ENCODE measurements around the gene ETV1.

ETV1 gene

DNA sequence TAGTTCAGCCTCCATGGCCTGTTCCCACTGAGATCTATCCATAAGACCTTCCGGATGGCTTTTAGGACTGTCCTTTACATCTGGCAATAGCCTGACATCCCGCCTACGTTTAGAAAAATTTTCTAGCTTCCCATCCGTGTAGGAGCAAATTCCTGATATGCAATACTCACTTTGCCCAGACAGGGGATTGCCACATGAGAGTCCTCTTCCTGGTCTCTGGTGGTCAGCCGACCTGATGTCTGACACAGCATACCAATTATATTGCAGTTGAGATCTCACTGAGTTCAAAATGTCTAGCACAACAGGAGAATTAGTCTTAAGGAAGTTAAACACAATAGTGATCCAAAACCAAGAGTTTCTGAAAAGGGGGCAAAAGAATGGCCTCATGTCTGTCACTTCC lies 9.4 kb upstream of the ETV1 start:
- Mint-ChIP-seq H3K4me1 (no peaks in the 10 kb centered on the region), H3K36me3 (ENCODE audit: insufficient read depth) (no peaks in the 10 kb centered on the region), H3K4me3 (no peak overlapping the region), H3K27ac (ENCODE audit: low read depth) (no peak overlapping the region), H3K9me3 (no peaks in the 10 kb centered on the region), H3K27me3 (peaks cover 11% of the 10 kb centered on the region)
- no peak for DNase-seq (ENCODE audit: low spot score in 2 of 2)
- no peak for ATAC-seq (replicated peaks; ENCODE audit: extremely low read depth, poor library complexity, severe bottlenecking)

DNA sequence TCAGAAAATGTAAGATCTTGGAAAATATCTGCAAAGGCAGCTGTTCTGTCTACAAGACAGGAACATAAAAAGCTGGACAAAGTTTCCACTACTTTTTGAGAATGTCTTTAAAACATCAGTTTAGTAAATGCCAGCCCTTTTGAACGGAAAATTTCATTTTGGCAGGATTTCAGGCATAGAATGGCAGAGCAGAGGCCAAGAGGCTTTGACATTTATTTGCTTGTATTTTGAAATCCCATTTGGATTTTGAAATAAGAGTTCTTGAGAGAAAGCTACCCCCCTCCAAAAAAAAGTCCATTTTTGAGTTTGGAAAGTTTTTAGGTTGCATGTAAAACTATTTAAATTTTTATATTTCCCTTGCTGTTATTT lies 3.1 kb upstream of the ETV1 start:
- no peaks in the 10 kb centered on the region for H3K9me3 Mint-ChIP-seq
- no peaks in the 10 kb centered on the region for H3K36me3 Mint-ChIP-seq (ENCODE audit: insufficient read depth)
- H3K27me3 Mint-ChIP-seq, result peaks cover 11% of the 10 kb centered on the region
- H3K27ac Mint-ChIP-seq (ENCODE audit: low read depth), result no peak overlapping the region
- ATAC-seq (replicated peaks; ENCODE audit: extremely low read depth, poor library complexity, severe bottlenecking) (no peak), DNase-seq (ENCODE audit: low spot score in 2 of 2) (no peak)
- H3K4me3 Mint-ChIP-seq, result no peak overlapping the region
- H3K4me1 Mint-ChIP-seq, result no peaks in the 10 kb centered on the region

DNA sequence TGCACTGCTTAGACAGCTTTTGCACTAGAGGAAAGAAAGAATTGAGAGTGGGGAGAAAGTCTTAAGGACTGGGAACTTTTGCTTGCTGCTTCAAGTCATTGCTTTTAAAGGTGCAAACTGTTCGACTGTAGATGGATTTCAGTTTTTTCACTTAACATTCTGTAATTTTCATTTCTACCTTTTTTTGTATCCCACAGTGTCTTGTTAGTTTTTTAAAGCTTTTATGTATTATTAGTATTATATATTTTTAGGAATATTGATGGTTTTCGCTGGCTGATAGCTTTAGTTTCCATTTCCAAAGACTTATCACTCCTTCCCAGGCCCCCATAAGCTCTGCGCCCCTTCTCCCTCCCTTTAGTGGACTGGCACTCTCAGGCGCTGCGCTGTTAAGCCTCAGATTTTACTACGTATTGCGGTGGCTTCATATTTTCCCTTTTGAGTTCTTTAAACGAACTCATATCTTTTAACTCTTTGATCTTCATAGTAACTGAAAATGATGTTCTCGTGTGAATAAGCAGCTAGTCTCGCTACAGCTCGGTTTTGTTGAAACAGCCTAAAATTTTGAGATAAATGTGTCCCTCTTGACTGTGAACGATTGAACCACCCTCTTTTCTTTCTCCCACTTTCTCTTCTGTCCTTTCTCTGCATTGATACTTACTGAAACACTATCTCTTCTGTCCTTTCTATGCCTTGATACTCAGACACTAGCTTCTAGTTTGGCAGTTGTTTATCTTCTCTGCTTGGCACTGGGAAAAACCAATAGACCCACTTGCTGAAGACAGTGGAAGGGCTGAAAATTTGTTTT lies 2.5 kb upstream of the ETV1 start:
- Mint-ChIP-seq H3K27ac (ENCODE audit: low read depth) (no peak overlapping the region), H3K36me3 (ENCODE audit: insufficient read depth) (no peaks in the 10 kb centered on the region), H3K4me3 (no peak overlapping the region), H3K9me3 (no peaks in the 10 kb centered on the region), H3K4me1 (no peaks in the 10 kb centered on the region), H3K27me3 (peaks cover 11% of the 10 kb centered on the region)
- DNase-seq (ENCODE audit: low spot score in 2 of 2) (no peak), ATAC-seq (replicated peaks; ENCODE audit: extremely low read depth, poor library complexity, severe bottlenecking) (no peak)

DNA sequence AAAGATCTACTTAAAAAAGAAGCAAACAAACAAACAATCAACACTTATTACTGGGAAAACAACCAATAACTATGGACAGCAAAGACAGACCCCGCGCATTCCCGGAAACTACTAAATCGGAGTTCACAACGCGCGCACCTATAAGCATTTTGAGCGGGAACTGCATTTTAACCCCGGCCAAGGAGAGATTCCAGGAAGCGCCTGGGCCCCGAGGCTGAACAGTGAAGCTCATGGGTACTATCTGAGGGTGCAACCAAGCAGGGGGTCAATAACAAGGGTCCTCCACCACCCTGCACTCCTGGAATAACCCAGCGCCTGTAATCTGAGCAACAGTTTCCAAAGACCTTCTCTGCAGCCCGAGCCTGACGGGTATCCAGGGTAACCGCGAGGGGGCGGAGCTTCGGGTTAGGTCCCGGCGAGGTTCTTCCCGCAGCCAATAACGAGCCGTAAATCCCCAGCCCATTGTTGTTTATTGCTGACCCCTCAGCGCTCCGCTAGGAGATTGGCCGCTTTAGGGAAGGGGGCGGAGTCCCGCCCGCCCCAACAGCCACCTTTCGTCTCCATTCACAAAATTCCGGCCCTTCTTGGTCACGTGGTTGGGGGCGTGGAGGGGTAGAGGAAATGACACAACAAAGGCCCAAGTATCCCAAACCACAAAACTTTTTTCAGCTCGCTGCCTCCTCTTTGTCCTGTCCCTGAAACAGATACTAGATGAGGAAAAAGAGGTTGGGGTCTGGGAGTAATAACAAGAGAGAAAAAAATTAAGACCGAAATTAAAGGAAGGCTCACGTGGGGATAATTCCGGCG lies 1.7 kb upstream of the ETV1 start:
- no peaks in the 10 kb centered on the region for H3K36me3 Mint-ChIP-seq (ENCODE audit: insufficient read depth)
- no peak overlapping the region for H3K27ac Mint-ChIP-seq (ENCODE audit: low read depth)
- no peaks in the 10 kb centered on the region for H3K4me1 Mint-ChIP-seq
- no peak overlapping the region for H3K4me3 Mint-ChIP-seq
- ATAC-seq (replicated peaks; ENCODE audit: extremely low read depth, poor library complexity, severe bottlenecking), result peak; percentile 26
- H3K27me3 Mint-ChIP-seq, result peaks cover 7% of the 10 kb centered on the region
- peak in 1 of 2 donors; percentile 17 for DNase-seq (ENCODE audit: low spot score in 2 of 2)
- H3K9me3 Mint-ChIP-seq, result no peaks in the 10 kb centered on the region

DNA sequence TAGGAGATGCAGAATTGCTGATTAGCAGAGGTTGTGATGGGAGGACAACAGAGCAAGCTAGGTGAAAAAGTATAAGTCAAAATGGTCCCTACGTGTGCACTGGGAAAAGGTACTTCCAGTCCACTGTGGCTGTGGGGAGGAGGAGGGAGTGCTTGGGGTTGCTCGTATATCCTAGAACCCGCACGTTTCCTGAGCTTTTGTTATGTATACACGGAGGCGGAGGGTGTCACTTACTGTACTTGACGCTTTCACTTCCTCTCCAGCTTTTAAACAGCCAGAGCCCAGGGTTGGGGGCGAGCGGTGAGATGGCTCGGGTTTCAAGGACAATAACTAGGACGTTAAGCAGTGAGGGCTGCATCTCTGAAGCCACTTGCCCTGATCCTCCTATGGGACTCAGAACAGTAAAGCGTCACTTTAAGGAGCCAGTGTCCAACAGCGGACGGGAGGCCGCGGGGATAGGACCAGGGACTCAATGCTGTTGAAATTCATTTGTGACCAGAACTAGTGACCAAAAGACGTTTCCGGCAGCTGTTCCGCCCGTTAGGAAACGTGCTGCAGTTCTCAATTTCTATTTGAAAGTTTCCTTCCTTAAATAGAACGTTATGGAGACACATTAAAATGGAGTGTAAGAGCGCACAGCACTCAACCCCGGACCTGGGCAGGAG lies 985 bp upstream of the ETV1 start:
- Mint-ChIP-seq H3K27me3 (peaks cover 10% of the 10 kb centered on the region), H3K9me3 (no peaks in the 10 kb centered on the region), H3K4me3 (no peak overlapping the region), H3K4me1 (no peaks in the 10 kb centered on the region), H3K36me3 (ENCODE audit: insufficient read depth) (no peaks in the 10 kb centered on the region), H3K27ac (ENCODE audit: low read depth) (no peak overlapping the region)
- ATAC-seq (replicated peaks; ENCODE audit: extremely low read depth, poor library complexity, severe bottlenecking) (peak; percentile 68), DNase-seq (ENCODE audit: low spot score in 2 of 2) (no peak)

DNA sequence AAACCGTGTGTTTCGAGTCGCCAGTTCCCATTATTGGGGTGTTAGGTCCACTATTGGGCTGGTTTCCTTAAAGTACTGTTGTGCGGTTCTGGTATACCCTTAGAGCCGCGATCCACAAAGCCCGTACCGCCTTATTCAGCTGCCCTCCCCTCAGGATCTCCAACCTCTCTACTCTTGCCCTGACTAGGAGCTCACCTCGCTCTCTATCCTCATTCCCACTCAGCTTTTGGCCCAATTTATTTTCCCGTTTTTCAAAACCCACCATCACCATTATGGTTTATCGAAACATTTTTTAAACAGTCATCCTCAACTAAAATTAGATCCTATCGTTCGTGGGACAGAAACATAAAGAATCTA lies 461 bp upstream of the ETV1 start:
- no peak for DNase-seq (ENCODE audit: low spot score in 2 of 2)
- Mint-ChIP-seq H3K9me3 (no peaks in the 10 kb centered on the region), H3K27me3 (peaks cover 15% of the 10 kb centered on the region), H3K27ac (ENCODE audit: low read depth) (no peak overlapping the region), H3K4me1 (no peaks in the 10 kb centered on the region), H3K36me3 (ENCODE audit: insufficient read depth) (no peaks in the 10 kb centered on the region), H3K4me3 (no peak overlapping the region)
- ATAC-seq (replicated peaks; ENCODE audit: extremely low read depth, poor library complexity, severe bottlenecking), result no peak

DNA sequence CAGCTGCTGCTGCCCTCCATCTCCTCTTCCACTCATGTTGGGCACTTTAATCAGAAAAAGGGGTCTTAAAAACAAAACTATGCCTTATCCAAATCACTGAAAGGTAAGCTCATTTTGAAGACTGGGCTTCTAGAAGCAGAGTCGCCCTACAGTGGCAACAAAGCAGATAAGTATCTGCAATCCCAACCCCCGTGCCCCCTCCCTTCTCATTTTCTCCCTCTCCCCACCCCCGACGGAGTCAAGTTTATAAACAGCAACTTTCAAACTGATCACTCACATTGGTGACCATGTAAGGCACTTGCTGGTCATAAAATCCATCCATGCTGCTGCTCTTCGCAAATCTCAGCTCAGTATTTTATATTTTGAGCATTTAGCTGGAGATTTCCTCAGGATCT lies 738 bp downstream of the ETV1 start:
- Mint-ChIP-seq H3K27me3 (peaks cover 22% of the 10 kb centered on the region), H3K27ac (ENCODE audit: low read depth) (no peak overlapping the region), H3K4me3 (no peak overlapping the region), H3K36me3 (ENCODE audit: insufficient read depth) (no peaks in the 10 kb centered on the region), H3K9me3 (no peaks in the 10 kb centered on the region), H3K4me1 (no peaks in the 10 kb centered on the region)
- no peak for DNase-seq (ENCODE audit: low spot score in 2 of 2)
- ATAC-seq (replicated peaks; ENCODE audit: extremely low read depth, poor library complexity, severe bottlenecking), result no peak

DNA sequence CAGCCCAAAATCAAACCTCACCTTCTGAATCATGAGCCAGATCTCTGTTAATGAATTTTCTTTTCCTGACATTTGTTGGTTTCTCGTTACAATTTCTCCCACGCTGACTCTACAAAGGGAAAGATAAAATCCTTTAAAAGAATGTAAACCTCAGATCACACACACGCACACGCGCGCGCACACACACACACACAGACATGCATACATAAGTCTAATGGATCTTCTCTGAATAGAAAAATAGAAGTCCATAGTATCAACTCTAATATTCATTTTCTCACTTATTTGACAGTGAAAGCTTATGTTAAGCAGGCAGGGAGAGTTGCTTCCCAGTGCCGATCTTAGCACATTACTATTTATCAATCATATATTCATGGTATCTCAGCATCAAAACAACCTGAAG lies 1.4 kb downstream of the ETV1 start:
- Mint-ChIP-seq H3K4me1 (no peaks in the 10 kb centered on the region), H3K27ac (ENCODE audit: low read depth) (no peak overlapping the region), H3K9me3 (no peaks in the 10 kb centered on the region), H3K4me3 (no peak overlapping the region), H3K27me3 (peaks cover 29% of the 10 kb centered on the region), H3K36me3 (ENCODE audit: insufficient read depth) (no peaks in the 10 kb centered on the region)
- ATAC-seq (replicated peaks; ENCODE audit: extremely low read depth, poor library complexity, severe bottlenecking) (no peak), DNase-seq (ENCODE audit: low spot score in 2 of 2) (no peak)

DNA sequence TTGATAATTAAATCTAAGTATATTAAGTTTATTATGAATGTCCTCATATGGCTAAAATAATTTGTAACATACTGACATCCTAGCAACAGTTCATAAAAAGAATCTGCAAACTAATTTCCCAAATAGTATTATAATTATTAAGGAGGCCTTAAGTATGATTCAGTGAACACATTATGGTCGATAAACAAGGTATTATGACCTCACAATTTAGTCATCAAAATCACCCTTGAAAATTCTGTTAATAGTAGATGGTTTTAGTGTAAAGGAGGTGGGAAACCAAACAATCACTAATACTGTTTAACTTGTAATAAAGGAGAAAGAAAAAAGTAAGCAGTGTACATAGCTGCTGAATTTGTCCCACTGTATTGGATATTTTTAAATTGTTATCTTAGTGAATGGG lies 2.1 kb downstream of the ETV1 start:
- peaks cover 36% of the 10 kb centered on the region for H3K27me3 Mint-ChIP-seq
- H3K4me3 Mint-ChIP-seq, result no peak overlapping the region
- no peak overlapping the region for H3K27ac Mint-ChIP-seq (ENCODE audit: low read depth)
- no peaks in the 10 kb centered on the region for H3K36me3 Mint-ChIP-seq (ENCODE audit: insufficient read depth)
- ATAC-seq (replicated peaks; ENCODE audit: extremely low read depth, poor library complexity, severe bottlenecking) (no peak), DNase-seq (ENCODE audit: low spot score in 2 of 2) (no peak)
- H3K4me1 Mint-ChIP-seq, result no peaks in the 10 kb centered on the region
- H3K9me3 Mint-ChIP-seq, result no peaks in the 10 kb centered on the region

DNA sequence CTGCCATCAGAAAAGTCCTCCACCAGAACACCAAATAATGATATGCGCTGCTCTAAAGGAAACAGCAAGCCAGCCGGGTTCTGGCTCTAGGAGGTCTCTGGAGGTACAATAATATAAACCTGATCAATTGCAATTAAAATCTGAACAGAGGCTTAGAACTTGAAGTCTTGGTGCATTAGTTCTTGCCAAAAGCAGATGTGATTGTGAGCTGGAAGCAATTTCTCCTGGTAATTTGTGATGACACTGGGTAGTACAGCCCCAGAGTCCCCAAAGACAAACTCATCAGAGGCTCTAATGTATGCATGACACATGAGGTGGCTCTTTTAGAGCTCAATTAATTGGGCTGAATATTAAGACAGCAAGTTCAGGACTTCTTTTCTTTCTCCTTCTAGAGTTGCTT lies 3.3 kb downstream of the ETV1 start:
- no peaks in the 10 kb centered on the region for H3K36me3 Mint-ChIP-seq (ENCODE audit: insufficient read depth)
- no peaks in the 10 kb centered on the region for H3K4me1 Mint-ChIP-seq
- peaks cover 41% of the 10 kb centered on the region for H3K27me3 Mint-ChIP-seq
- no peak for DNase-seq (ENCODE audit: low spot score in 2 of 2)
- no peak for ATAC-seq (replicated peaks; ENCODE audit: extremely low read depth, poor library complexity, severe bottlenecking)
- H3K4me3 Mint-ChIP-seq, result no peak overlapping the region
- H3K27ac Mint-ChIP-seq (ENCODE audit: low read depth), result no peak overlapping the region
- no peaks in the 10 kb centered on the region for H3K9me3 Mint-ChIP-seq

DNA sequence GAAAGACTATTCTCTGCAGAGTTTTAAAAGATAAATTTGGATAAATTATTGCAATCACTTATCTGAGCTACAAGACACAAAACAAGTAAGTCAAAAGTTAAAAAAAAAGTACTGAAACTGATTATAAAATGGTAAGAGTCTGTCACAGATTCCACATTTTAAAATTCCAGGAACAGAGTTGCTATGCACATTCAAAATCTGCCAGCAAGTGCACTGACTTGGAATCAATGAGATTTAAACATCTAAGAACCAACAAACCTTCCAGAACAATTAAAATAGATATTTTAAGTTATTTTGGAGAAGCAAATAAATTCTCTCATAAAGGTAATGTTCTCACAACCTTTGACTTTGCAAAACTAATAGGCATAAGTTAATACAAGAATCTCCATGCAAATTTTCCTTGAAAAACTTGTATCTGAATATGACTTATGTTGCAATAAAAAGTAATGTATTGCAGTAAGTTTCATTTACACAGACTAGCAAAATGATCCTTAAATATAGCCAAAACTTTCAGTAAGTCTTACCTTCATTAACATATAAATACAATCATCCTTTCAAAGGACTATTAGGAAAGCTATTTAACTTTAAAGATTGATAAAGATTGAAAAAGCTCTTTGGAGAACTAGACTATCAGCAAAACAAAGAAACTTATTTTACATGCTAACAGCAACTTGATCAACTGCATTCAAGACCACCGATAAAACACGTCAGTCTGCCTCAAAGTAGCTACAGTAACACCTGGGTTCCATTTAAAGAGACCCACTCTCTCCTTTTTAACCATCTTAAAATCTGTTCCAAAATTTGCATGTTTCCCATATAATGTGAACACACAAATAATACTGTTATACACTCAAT lies 4.4 kb downstream of the ETV1 start:
- no peak overlapping the region for H3K4me3 Mint-ChIP-seq
- no peaks in the 10 kb centered on the region for H3K9me3 Mint-ChIP-seq
- DNase-seq (ENCODE audit: low spot score in 2 of 2) (no peak), ATAC-seq (replicated peaks; ENCODE audit: extremely low read depth, poor library complexity, severe bottlenecking) (no peak)
- no peaks in the 10 kb centered on the region for H3K36me3 Mint-ChIP-seq (ENCODE audit: insufficient read depth)
- H3K4me1 Mint-ChIP-seq, result no peaks in the 10 kb centered on the region
- H3K27me3 Mint-ChIP-seq, result peaks cover 52% of the 10 kb centered on the region
- no peak overlapping the region for H3K27ac Mint-ChIP-seq (ENCODE audit: low read depth)

DNA sequence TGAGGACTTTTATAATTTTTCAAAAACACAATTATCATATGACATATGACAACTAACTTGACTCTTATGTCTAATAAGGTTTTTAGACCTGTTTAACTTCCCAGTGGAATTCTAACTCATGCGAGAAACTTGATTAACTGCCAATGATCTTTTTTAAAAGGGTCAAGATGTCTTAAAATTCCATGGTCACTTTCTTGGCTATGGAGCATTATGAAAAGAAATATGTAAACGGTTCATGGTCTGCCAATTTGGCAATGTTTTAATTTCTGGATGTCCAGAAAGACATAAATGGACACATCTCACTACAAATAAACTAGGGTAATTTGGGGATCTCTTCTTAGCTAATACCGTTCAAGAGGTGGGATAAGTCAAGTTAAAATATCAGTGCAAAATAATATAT lies 5.4 kb downstream of the ETV1 start:
- DNase-seq (ENCODE audit: low spot score in 2 of 2) (no peak), ATAC-seq (replicated peaks; ENCODE audit: extremely low read depth, poor library complexity, severe bottlenecking) (no peak)
- Mint-ChIP-seq H3K27me3 (peaks cover 62% of the 10 kb centered on the region), H3K4me1 (no peaks in the 10 kb centered on the region), H3K9me3 (no peaks in the 10 kb centered on the region), H3K36me3 (ENCODE audit: insufficient read depth) (no peaks in the 10 kb centered on the region), H3K4me3 (no peak overlapping the region), H3K27ac (ENCODE audit: low read depth) (no peak overlapping the region)
